IMR-90 (cell line): ENCODE measurements around the gene KMT2E. TPM values are rescaled to one million over a fixed set of nuclear protein-coding genes. Genes with fewer than 3 reads are reported as not detected.

Source experiments
- ATAC-seq: fragments of 200-7000 bp; cut with Tn5 transposase; 2 replicates; pipeline ENCODE4 v1.9.1; 2020; ENCODE audit warnings: low read depth, mild to moderate bottlenecking, moderate library complexity
- BruUV-seq: library from RNA; stranded (reverse); fragments of 400-500 nt; replicated peaks from 2 replicates; lab custom pipeline; 2021; lab: Mats Ljungman, UMichigan
- CTCF ChIA-PET: fragments of 300-600 bp; formaldehyde crosslinking; extraction: SDS; loops from one replicate; lab custom pipeline; 2021; ENCODE audit warnings: antibody characterized with exemption; lab: Yijun Ruan, JAX
- POLR2A ChIA-PET: fragments of 300-600 bp; sonication (Branson Sonifier 250); formaldehyde crosslinking; loops from one replicate; lab custom pipeline; 2022; ENCODE audit warnings: antibody characterized with exemption; ENCODE audit not compliant: unreplicated experiment; lab: Charles Lee
- DNase-seq: peaks from one replicate; pipeline ENCODE4 v3.0.0; 2013
- H2AFZ ChIP-seq: replicated peaks from 2 replicates; pipeline ENCODE3; 2013; ENCODE audit warnings: low read length, mild to moderate bottlenecking; ENCODE audit not compliant: poor library complexity
- H2AK5ac ChIP-seq: 2 replicates; pipeline ENCODE4 v1.6.1; 2013; ENCODE audit warnings: low read depth, low read length, inconsistent platforms
- H2AK9ac ChIP-seq: replicated peaks from 2 replicates; pipeline ENCODE3; 2013; ENCODE audit warnings: mild to moderate bottlenecking, low read depth, low read length, moderate library complexity; ENCODE audit not compliant: poor library complexity
- H2BK120ac ChIP-seq: 2 replicates; pipeline ENCODE4 v1.6.1; 2013; ENCODE audit warnings: low read depth, low read length, inconsistent platforms
- H2BK15ac ChIP-seq: 3 replicates; pipeline ENCODE4 v1.6.1; 2013; ENCODE audit warnings: low read depth, low read length, inconsistent platforms
- H2BK20ac ChIP-seq: 2 replicates; pipeline ENCODE4 v1.6.1; 2013; ENCODE audit warnings: low read depth, mild to moderate bottlenecking, inconsistent platforms, low read length, moderate library complexity
- H2BK5ac ChIP-seq: 2 replicates; pipeline ENCODE4 v1.6.1; 2013; ENCODE audit warnings: mild to moderate bottlenecking, low read depth, low read length, inconsistent platforms; ENCODE audit not compliant: poor library complexity, severe bottlenecking
- H3K14ac ChIP-seq: replicated peaks from 2 replicates; pipeline ENCODE4 v1.6.1; 2013; ENCODE audit warnings: low read depth, low read length, inconsistent platforms
- H3K18ac ChIP-seq: 2 replicates; pipeline ENCODE4 v1.6.1; 2013; ENCODE audit warnings: low read depth, low read length, control low read depth
- H3K23ac ChIP-seq: 2 replicates; pipeline ENCODE4 v1.6.1; 2013; ENCODE audit warnings: low read depth, low read length, inconsistent platforms
- H3K27ac ChIP-seq: 2 replicates; pipeline ENCODE4 v1.5.1; 2013; ENCODE audit warnings: mild to moderate bottlenecking, control low read depth, low read length; ENCODE audit not compliant: insufficient read depth
- H3K27me3 ChIP-seq: 2 replicates; pipeline ENCODE4 v1.6.1; 2013; ENCODE audit warnings: low read length; ENCODE audit not compliant: control insufficient read depth, insufficient read depth
- H3K36me3 ChIP-seq: 2 replicates; pipeline ENCODE4 v1.6.1; 2013; ENCODE audit warnings: low read length, mixed read lengths; ENCODE audit not compliant: control insufficient read depth, insufficient read depth
- H3K4ac ChIP-seq: 2 replicates; pipeline ENCODE4 v1.6.1; 2013; ENCODE audit warnings: low read depth, low read length, inconsistent platforms
- H3K4me1 ChIP-seq: 2 replicates; pipeline ENCODE4 v1.6.1; 2013; ENCODE audit warnings: low read length, mixed read lengths; ENCODE audit not compliant: control insufficient read depth, insufficient read depth
- H3K4me2 ChIP-seq: 2 replicates; pipeline ENCODE4 v1.6.1; 2013; ENCODE audit warnings: low read depth, mild to moderate bottlenecking, control low read depth, low read length, moderate library complexity
- H3K4me3 ChIP-seq: 2 replicates; pipeline ENCODE4 v1.5.1; 2013; ENCODE audit warnings: low read depth, mild to moderate bottlenecking, control low read depth, low read length, moderate library complexity; ENCODE audit not compliant: insufficient read depth
- H3K56ac ChIP-seq: 2 replicates; pipeline ENCODE4 v1.6.1; 2013; ENCODE audit warnings: low read length, inconsistent platforms; ENCODE audit not compliant: insufficient read depth; ENCODE audit errors: extremely low read depth
- H3K79me1 ChIP-seq, 2 experiments: 2 replicates each; pipeline ENCODE4 v1.6.1; 2013; ENCODE audit warnings: low read length in 2 of 2, inconsistent platforms in 1 of 2, low read depth in 1 of 2
- H3K9ac ChIP-seq: 2 replicates; pipeline ENCODE4 v1.6.1; 2013; ENCODE audit warnings: low read depth, low read length, control low read depth
- H3K9me1 ChIP-seq: 2 replicates; pipeline ENCODE4 v1.6.1; 2013; ENCODE audit warnings: low read length, inconsistent platforms; ENCODE audit not compliant: insufficient read depth
- H3K9me3 ChIP-seq: 2 replicates; pipeline ENCODE4 v1.6.1; 2013; ENCODE audit warnings: low read length; ENCODE audit not compliant: control insufficient read depth, insufficient read depth
- H4K20me1 ChIP-seq: 2 replicates; pipeline ENCODE4 v1.6.1; 2013; ENCODE audit warnings: low read length, inconsistent platforms; ENCODE audit not compliant: insufficient read depth
- H4K5ac ChIP-seq: 2 replicates; pipeline ENCODE4 v1.6.1; 2013; ENCODE audit warnings: mild to moderate bottlenecking, low read depth, low read length, control low read depth
- H4K8ac ChIP-seq, 2 experiments: 2 replicates each; pipeline ENCODE4 v1.6.1; 2013; ENCODE audit warnings: low read depth in 2 of 2, low read length in 2 of 2, control low read depth in 1 of 2, inconsistent platforms in 1 of 2
- H4K91ac ChIP-seq: 2 replicates; pipeline ENCODE4 v1.6.1; 2013; ENCODE audit warnings: low read depth, low read length, inconsistent platforms; ENCODE audit not compliant: insufficient read depth
- CHD1 ChIP-seq: IDR thresholded peaks from 2 replicates; pipeline ENCODE4 v1.6.1; 2012; ENCODE audit warnings: low read depth, low read length, improper control_type of control experiment
- CTCF ChIP-seq: conservative IDR thresholded peaks from 2 replicates; pipeline ENCODE4 v1.5.1; 2012; ENCODE audit warnings: mild to moderate bottlenecking, low read depth, low read length, improper control_type of control experiment
- FOS ChIP-seq: fragments of 150-350 bp; IDR thresholded peaks from 2 replicates; pipeline ENCODE4 v1.6.1; 2016; ENCODE audit warnings: low read depth, low read length
- MAFK ChIP-seq: IDR thresholded peaks from 2 replicates; pipeline ENCODE4 v1.6.1; 2012; ENCODE audit warnings: low read depth, low read length, improper control_type of control experiment
- MAZ ChIP-seq: IDR thresholded peaks from 2 replicates; pipeline ENCODE4 v1.6.1; 2012; ENCODE audit warnings: low read depth, mild to moderate bottlenecking, low read length, improper control_type of control experiment, moderate library complexity, borderline replicate concordance
- MXI1 ChIP-seq: IDR thresholded peaks from 2 replicates; pipeline ENCODE4 v1.6.1; 2012; ENCODE audit warnings: low read depth, mild to moderate bottlenecking, low read length, moderate library complexity, borderline replicate concordance
- NFE2L2 ChIP-seq: fragments of 150-350 bp; IDR thresholded peaks from 2 replicates; pipeline ENCODE4 v1.6.1; 2016; ENCODE audit warnings: low read depth, mild to moderate bottlenecking, low read length
- RAD21 ChIP-seq: IDR thresholded peaks from 2 replicates; pipeline ENCODE4 v1.6.1; 2012; ENCODE audit warnings: low read length, improper control_type of control experiment
- RCOR1 ChIP-seq: IDR thresholded peaks from 2 replicates; pipeline ENCODE4 v1.6.1; 2012; ENCODE audit warnings: mild to moderate bottlenecking, low read length, improper control_type of control experiment; ENCODE audit not compliant: insufficient replicate concordance
- RFX5 ChIP-seq: IDR thresholded peaks from 2 replicates; pipeline ENCODE4 v1.8.0; 2012; ENCODE audit warnings: low read depth, mild to moderate bottlenecking, low read length, moderate library complexity
- SMC3 ChIP-seq: fragments of 150-350 bp; IDR thresholded peaks from 2 replicates; pipeline ENCODE4 v1.6.1; 2016; ENCODE audit warnings: low read depth, mild to moderate bottlenecking, antibody characterized with exemption, low read length, moderate library complexity
- USF2 ChIP-seq: fragments of 150-350 bp; IDR thresholded peaks from 2 replicates; pipeline ENCODE4 v1.6.1; 2017; ENCODE audit warnings: mild to moderate bottlenecking, antibody characterized with exemption, low read length, low read depth
- WGBS, 2 experiments: methylation state at CpG; one replicate each; pipeline versions ENCODE4 v1.1.5 to v1.1.7; 2013; ENCODE audit warnings: missing lambda C conversion rate in 2 of 2; ENCODE audit not compliant: insufficient read length in 1 of 2; ENCODE audit errors: extremely low coverage in 2 of 2; 5-methylcytosine and 5-hydroxymethylcytosine counted together
- dilution Hi-C: fragments of 300-500 bp; cut with HindIII; formaldehyde crosslinking; loops from one replicate; pipeline ENCODE4 v1.14.3; 2018; ENCODE audit warnings: low sequenced_read_pairs; ENCODE audit not compliant: unreplicated experiment
- in situ Hi-C: fragments of 300-500 bp; cut with MboI; formaldehyde crosslinking; loops from 3 replicates; pipeline ENCODE4 v1.14.3; 2019; ENCODE audit warnings: low sequenced_read_pairs, inconsistent platforms, mixed read lengths
- intact Hi-C: fragments of 100-400 bp; cut with micrococcal nuclease; formaldehyde crosslinking; loops from 2 replicates; pipeline ENCODE4 v1.10.0; 2022
- polyA plus RNA-seq, 3 experiments: library from polyadenylated mRNA; depleted of rRNA; stranded (reverse); fragments of >200 nt; gene quantifications; 2 replicates each; pipeline ENCODE4 v1.2.3, GENCODE V29; 2012; ENCODE audit warnings: low replicate concordance in 1 of 3
- total RNA-seq: library from RNA; depleted of rRNA; stranded (reverse); fragments of >200 nt; gene quantifications from 2 replicates; pipeline ENCODE4 v1.2.3, GENCODE V29; 2012

KMT2E gene
- total and polyA plus RNA-seq, 2 of the 4 experiments (the other 2 are of a cell fraction), result 16.8 to 79.2 TPM

DNA sequence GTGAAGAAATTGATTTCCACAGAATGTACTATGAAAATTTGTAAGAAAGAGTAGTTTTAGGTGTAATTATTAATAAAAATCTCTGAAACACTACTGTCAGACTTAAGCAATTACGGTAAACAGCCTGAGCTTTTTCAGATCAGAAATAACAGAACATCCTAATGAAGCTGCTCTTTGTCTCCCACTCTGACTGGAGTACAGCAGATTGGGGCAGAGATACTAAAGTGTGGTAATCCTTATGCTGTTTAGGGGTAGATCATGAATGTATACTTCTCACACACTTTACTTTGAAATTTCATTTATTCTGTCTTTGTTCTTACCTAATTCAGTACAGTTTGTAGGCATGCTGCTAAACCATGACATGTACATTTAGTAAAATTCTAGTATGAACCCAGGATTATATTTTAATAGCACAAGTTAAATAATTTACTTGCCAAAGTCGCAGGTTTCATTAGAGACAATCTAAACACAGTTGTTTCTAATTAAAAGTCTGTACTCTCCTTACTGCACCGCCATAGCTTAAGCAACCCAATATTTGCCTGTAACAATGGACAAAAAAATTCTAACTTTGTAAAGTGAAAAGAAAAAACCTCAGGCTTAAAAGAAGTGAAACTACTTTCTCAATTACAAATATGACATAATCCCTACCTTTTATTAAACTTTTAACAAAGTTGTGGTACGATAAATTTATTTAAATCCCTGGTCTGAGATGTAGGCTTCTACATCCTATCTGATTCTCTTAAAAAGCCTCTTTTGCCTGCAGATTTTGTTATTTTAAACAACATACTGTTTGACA, 88.8 kb downstream of the KMT2E start (continued):
- TF ChIP-seq MAFK, result no peak

- intact Hi-C loops (no loop called here), in situ Hi-C loops (no loop called here), dilution Hi-C loops (no loop called here)
- no peak overlapping the region for H4K91ac ChIP-seq
- peaks cover 3% of the 10 kb centered on the region; the same call in 1 of the 2 replicates for H3K9me1 ChIP-seq
- no CpG with 5 or more reads among the region's 2 CpGs for WGBS, 2 experiments
- H3K4ac ChIP-seq, result no peak overlapping the region
- no peak overlapping the region for H3K4me3 ChIP-seq
- no peak overlapping the region for H3K18ac ChIP-seq
- H3K27me3 ChIP-seq, result no peaks in the 10 kb centered on the region
- no peak overlapping the region for H4K8ac ChIP-seq
- no peak overlapping the region for H3K23ac ChIP-seq
- H2AK5ac ChIP-seq, result no peak overlapping the region
- H2BK15ac ChIP-seq, result no peak overlapping the region
- H3K56ac ChIP-seq, result no peak overlapping the region
- ATAC-seq, result peak; percentile 63
- no peaks in the 10 kb centered on the region for H3K9me3 ChIP-seq
- no TSS peak for BruUV-seq
- no peak overlapping the region for H3K4me2 ChIP-seq
- H2AFZ ChIP-seq, result no peak overlapping the region
- CTCF ChIA-PET, result no interaction called here
- H2BK5ac ChIP-seq, result peak overlapping the region; percentile 41
- H2AK9ac ChIP-seq, result no peak overlapping the region
- H2BK120ac ChIP-seq, result no peak overlapping the region
- no peak overlapping the region for H3K27ac ChIP-seq
- H3K4me1 ChIP-seq, result peaks cover 3% of the 10 kb centered on the region
- peaks cover 48% of the 10 kb centered on the region for H3K36me3 ChIP-seq
- H4K20me1 ChIP-seq, result peaks cover 8% of the 10 kb centered on the region
- TF ChIP-seq CHD1, result no peak
- no peak for TF ChIP-seq RFX5
- TF ChIP-seq FOS, result no peak
- TF ChIP-seq USF2, result no peak
- no peak for TF ChIP-seq RAD21
- TF ChIP-seq RCOR1, result no peak
- TF ChIP-seq NFE2L2, result no peak
- no peak for TF ChIP-seq MAZ
- TF ChIP-seq SMC3, result no peak
- no peak for TF ChIP-seq CTCF
- no peak for TF ChIP-seq MXI1
- TF ChIP-seq MAFK, result no peak
- no peak for DNase-seq
- no peak overlapping the region for H2BK20ac ChIP-seq
- H3K9ac ChIP-seq, result no peak overlapping the region
- H4K5ac ChIP-seq, result no peak overlapping the region
- H3K79me1 ChIP-seq, result peaks cover 22 to 37% of the 10 kb centered on the region in 2 experiments
- POLR2A ChIA-PET, result no interaction called here
- no peak overlapping the region for H3K14ac ChIP-seq
Measured at GRCh38 chr7:105105579-105105978, 91.6 kb downstream of the KMT2E start.
